Measurements from ENCODE around the gene FCN3. TPM values are rescaled to one million over a fixed set of nuclear protein-coding genes. Genes with fewer than 3 reads are reported as not detected.

Gene FCN3
- total RNA-seq, 6 experiments from 2014 or later = not detected

- Mint-ChIP-seq H3K4me1 (ENCODE audit: low read depth) (no peaks in the 10 kb centered on the region), H3K27ac (no peak overlapping the region), H3K4me3 (no peak overlapping the region), H3K36me3 (ENCODE audit: low read depth) (peaks cover 7% of the 10 kb centered on the region; the same call in 1 of the 2 replicates), H3K9me3 (no peaks in the 10 kb centered on the region), H3K27me3 (ENCODE audit: insufficient read depth) (no peaks in the 10 kb centered on the region; the same call in 1 of the 2 replicates)
- no peak for DNase-seq
- no peak for TF ChIP-seq CTCF (IDR thresholded peaks at IDR 0.05)
These were observed 40.8 kb downstream of the FCN3 start for GRCh38 chr1:27333717-27334279.

- no peak for DNase-seq
- no peaks in the 10 kb centered on the region for H3K9me3 Mint-ChIP-seq
- TF ChIP-seq CTCF (IDR thresholded peaks at IDR 0.05) = peak; percentile 92
- peak overlapping the region; percentile 38 for H3K27ac Mint-ChIP-seq
- H3K27me3 Mint-ChIP-seq (ENCODE audit: insufficient read depth) = no peaks in the 10 kb centered on the region; the same call in 1 of the 2 replicates
- H3K4me3 Mint-ChIP-seq = no peak overlapping the region
- H3K4me1 Mint-ChIP-seq (ENCODE audit: low read depth) = peaks cover 5% of the 10 kb centered on the region; the same call in 1 of the 2 replicates
- peaks cover 7% of the 10 kb centered on the region; the same call in 1 of the 2 replicates for H3K36me3 Mint-ChIP-seq (ENCODE audit: low read depth)
These were observed 41.9 kb downstream of the FCN3 start for GRCh38 chr1:27332536-27333281.

- Mint-ChIP-seq H3K4me3 (no peak overlapping the region), H3K36me3 (ENCODE audit: low read depth) (peaks cover 7% of the 10 kb centered on the region; the same call in 1 of the 2 replicates), H3K27me3 (ENCODE audit: insufficient read depth) (no peaks in the 10 kb centered on the region; the same call in 1 of the 2 replicates), H3K4me1 (ENCODE audit: low read depth) (peaks cover 8% of the 10 kb centered on the region), H3K27ac (peak overlapping the region; percentile 38; the same call in 1 of the 2 replicates), H3K9me3 (no peaks in the 10 kb centered on the region)
- no peak for TF ChIP-seq CTCF (IDR thresholded peaks at IDR 0.05)
- DNase-seq = no peak
These were observed 42.7 kb downstream of the FCN3 start for GRCh38 chr1:27331922-27332321.

- Mint-ChIP-seq H3K27me3 (ENCODE audit: insufficient read depth) (no peaks in the 10 kb centered on the region; the same call in 1 of the 2 replicates), H3K9me3 (no peaks in the 10 kb centered on the region), H3K4me1 (ENCODE audit: low read depth) (peaks cover 13% of the 10 kb centered on the region), H3K27ac (no peak overlapping the region), H3K4me3 (no peak overlapping the region), H3K36me3 (ENCODE audit: low read depth) (peaks cover 2% of the 10 kb centered on the region; the same call in 1 of the 2 replicates)
- no peak for TF ChIP-seq CTCF (IDR thresholded peaks at IDR 0.05)
- no peak for DNase-seq
These were observed 43.2 kb downstream of the FCN3 start for GRCh38 chr1:27331426-27331825.

GRCh38 chr1:27330786-27331185 is 43.8 kb downstream of the FCN3 start:
- H3K27me3 Mint-ChIP-seq (ENCODE audit: insufficient read depth) = no peaks in the 10 kb centered on the region; the same call in 1 of the 2 replicates

More at GRCh38 chr1:27330786-27331185, 43.8 kb downstream of the FCN3 start:
- peak overlapping the region; percentile 21; the same call in 1 of the 2 replicates for H3K27ac Mint-ChIP-seq
- no peak overlapping the region for H3K4me3 Mint-ChIP-seq
- no peak for DNase-seq
- H3K36me3 Mint-ChIP-seq (ENCODE audit: low read depth) = peaks cover 4% of the 10 kb centered on the region; the same call in 1 of the 2 replicates
- peaks cover 19% of the 10 kb centered on the region for H3K4me1 Mint-ChIP-seq (ENCODE audit: low read depth)
- TF ChIP-seq CTCF (IDR thresholded peaks at IDR 0.05) = no peak
- no peaks in the 10 kb centered on the region for H3K9me3 Mint-ChIP-seq
